ENCODE measurements around the gene KRT76. TPM values are rescaled to one million over a fixed set of nuclear protein-coding genes. Genes with fewer than 3 reads are reported as not detected.

KRT76 gene
- total RNA-seq, 1 donor from 2014 or later = not detected

DNA sequence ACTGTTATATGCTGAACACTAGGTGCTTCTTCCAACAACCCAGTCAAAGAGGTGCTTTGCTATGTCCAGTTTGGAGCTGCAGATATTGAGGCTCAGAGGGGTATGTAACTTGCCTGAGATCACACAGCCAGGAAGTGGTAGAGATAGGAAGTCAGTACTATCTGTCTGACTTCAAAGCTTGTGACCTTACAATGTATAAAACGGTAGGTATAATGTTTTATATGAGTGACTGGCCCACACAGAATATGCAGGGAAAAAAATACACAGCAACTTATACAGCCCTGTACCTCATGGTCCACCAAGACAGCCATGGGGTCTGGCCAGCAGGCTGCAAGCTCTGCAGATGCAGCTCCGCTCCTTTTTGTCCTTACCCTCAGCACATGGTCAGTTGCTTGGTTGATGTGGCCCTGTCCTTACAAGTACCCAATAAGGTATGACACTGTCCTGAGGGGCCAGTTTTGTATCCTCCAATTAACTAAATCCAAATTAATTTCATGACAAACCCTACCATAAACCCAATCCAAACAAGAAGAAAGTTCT lies 40.6 kb upstream of the KRT76 start:
- peaks cover 2% of the 10 kb centered on the region for H3K27me3 Mint-ChIP-seq (ENCODE audit: low read depth)
- H3K27ac Mint-ChIP-seq = no peak overlapping the region
- H3K4me1 Mint-ChIP-seq (ENCODE audit: low read depth) = peaks cover 6% of the 10 kb centered on the region
- no peaks in the 10 kb centered on the region for H3K36me3 Mint-ChIP-seq (ENCODE audit: low read depth)
- no peaks in the 10 kb centered on the region for H3K9me3 Mint-ChIP-seq
- intact Hi-C loops (cut with micrococcal nuclease) = no loop called here
- DNase-seq (ENCODE audit: low spot score) = no peak
- no peak overlapping the region for H3K4me3 Mint-ChIP-seq (ENCODE audit: low read depth)

DNA sequence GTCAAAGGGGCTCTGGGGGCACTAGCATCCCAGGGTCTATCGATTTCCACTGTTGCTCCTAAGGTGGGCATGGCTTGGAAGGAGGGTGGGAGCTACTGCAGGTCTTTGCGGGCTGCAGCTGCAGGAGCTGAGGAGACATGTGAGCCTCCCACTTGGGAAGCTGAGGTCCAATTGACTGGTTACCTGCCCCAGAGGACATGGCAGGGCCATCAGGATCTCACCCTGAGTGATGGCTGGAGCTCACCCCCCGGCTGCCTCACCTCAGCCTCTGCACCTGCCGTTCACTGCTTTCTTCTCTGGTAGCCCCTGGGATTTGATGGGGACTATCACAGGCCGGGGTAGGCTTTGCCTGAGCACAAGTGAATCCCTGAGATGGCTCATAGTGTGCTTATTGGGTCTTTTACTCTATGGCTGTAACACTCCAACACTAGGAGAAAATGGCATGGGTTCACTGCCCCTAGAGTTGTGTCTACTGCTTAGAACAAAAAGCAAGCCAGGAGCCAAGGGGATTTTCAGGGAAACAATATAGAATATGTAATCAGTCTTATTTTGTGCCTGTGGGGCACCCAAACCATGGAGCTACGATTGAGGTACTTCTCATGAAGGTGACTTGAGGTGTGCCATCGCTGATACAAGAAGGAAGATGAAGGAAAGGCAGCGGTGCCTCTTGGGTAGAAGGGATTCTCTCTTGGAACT lies 40.0 kb upstream of the KRT76 start:
- H3K27ac Mint-ChIP-seq = no peak overlapping the region
- peaks cover 2% of the 10 kb centered on the region for H3K27me3 Mint-ChIP-seq (ENCODE audit: low read depth)
- H3K4me3 Mint-ChIP-seq (ENCODE audit: low read depth) = no peak overlapping the region
- H3K4me1 Mint-ChIP-seq (ENCODE audit: low read depth) = peaks cover 6% of the 10 kb centered on the region
- no peak for DNase-seq (ENCODE audit: low spot score)
- H3K36me3 Mint-ChIP-seq (ENCODE audit: low read depth) = no peaks in the 10 kb centered on the region
- intact Hi-C loops (cut with micrococcal nuclease) = no loop called here
- H3K9me3 Mint-ChIP-seq = no peaks in the 10 kb centered on the region

DNA sequence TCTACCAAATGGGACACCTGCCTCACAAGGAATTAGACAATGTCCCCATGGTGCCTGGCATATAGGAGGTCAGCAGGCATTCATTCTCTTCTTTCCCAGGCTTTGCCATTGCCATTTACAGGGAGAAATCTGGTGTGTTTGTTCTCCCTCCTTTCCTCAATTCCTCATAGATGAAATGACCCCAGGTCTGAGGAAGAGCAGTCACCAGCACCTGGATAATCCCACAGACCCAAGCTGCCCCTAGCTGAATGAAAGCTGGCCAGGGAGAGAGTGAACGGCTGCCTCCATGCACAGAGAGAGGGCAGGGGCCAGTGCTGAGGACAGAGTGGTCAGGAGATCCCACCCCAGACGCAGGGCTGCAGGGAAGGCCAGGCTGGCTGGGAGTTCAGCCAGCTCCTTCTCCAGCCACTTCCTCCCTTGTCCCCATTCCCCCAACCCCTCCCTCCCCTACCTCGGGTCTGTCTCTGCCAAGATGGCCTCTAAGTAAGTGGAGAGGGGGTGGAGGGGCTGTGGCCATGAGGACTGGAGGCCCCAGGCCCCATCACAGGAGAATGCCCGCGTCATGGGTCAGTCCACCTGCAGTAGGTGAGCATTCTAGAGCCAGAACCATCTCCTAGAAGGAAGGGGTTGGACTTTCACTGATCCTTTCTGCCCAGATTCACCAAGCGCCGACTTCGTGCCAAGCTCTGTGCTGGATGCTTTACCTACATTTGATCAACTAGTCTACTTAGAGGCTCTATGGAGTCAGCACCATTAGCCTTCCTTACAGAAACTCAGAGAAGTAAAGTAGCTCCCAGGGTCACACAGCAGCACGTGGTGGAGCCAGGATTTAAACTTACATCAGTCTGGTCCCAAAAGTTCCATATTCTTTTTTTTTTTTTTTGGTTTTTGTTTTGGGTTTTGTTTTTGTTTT lies 38.8 kb upstream of the KRT76 start:
- no peaks in the 10 kb centered on the region for H3K36me3 Mint-ChIP-seq (ENCODE audit: low read depth)
- H3K4me3 Mint-ChIP-seq (ENCODE audit: low read depth) = no peak overlapping the region
- DNase-seq (ENCODE audit: low spot score) = no peak
- no peak overlapping the region for H3K27ac Mint-ChIP-seq
- no peaks in the 10 kb centered on the region for H3K9me3 Mint-ChIP-seq
- H3K4me1 Mint-ChIP-seq (ENCODE audit: low read depth) = peaks cover 6% of the 10 kb centered on the region
- no peaks in the 10 kb centered on the region for H3K27me3 Mint-ChIP-seq (ENCODE audit: low read depth)
- intact Hi-C loops (cut with micrococcal nuclease) = no loop called here

DNA sequence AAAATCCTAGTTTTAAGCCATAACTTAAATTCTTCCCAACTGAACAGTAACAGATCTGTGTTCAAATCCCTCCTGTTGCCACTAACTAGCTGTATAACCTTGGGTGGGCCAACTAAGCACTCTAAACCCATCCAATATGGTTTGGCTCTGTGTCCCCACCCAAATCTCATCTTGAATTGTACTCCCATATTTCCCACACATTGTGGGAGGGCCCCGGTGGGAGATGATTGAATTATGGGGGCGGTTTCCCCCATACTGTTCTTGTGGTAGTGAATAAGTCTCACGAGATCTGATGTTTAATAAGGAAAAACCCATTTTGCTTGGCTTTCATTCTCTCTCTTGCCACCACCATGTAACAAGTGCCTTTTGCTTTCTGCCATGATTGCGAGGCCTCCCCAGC lies 38.0 kb upstream of the KRT76 start:
- Mint-ChIP-seq H3K27ac (no peak overlapping the region), H3K36me3 (ENCODE audit: low read depth) (no peaks in the 10 kb centered on the region), H3K27me3 (ENCODE audit: low read depth) (no peaks in the 10 kb centered on the region), H3K4me3 (ENCODE audit: low read depth) (no peak overlapping the region), H3K9me3 (no peaks in the 10 kb centered on the region), H3K4me1 (ENCODE audit: low read depth) (peaks cover 6% of the 10 kb centered on the region)
- intact Hi-C loops (cut with micrococcal nuclease) = no loop called here
- no peak for DNase-seq (ENCODE audit: low spot score)

DNA sequence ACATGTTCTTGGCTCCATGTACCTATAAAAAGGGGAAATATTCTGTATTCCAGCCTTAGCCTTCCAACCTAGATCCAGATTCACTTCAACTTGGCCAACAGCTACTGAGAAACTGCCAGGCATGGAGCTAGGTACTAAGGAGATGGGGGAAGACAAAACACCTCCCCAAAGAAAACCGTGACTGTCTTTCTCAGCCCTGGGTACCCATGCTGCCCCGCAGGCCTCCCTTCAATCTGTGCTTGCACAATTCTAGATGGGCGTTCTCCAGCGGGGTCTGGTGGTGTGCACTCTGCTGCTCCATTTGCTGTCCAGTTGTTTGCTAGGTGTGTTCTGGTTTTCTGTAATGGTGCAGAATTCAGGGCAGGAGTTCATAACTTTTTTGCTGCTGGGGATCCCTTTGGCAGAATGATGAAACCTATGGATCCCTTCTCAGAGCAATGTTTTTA lies 37.6 kb upstream of the KRT76 start:
- Mint-ChIP-seq H3K9me3 (no peaks in the 10 kb centered on the region), H3K4me1 (ENCODE audit: low read depth) (peaks cover 6% of the 10 kb centered on the region), H3K27ac (no peak overlapping the region), H3K36me3 (ENCODE audit: low read depth) (no peaks in the 10 kb centered on the region), H3K27me3 (ENCODE audit: low read depth) (peaks cover 2% of the 10 kb centered on the region), H3K4me3 (ENCODE audit: low read depth) (no peak overlapping the region)
- intact Hi-C loops (cut with micrococcal nuclease) = no loop called here
- no peak for DNase-seq (ENCODE audit: low spot score)

DNA sequence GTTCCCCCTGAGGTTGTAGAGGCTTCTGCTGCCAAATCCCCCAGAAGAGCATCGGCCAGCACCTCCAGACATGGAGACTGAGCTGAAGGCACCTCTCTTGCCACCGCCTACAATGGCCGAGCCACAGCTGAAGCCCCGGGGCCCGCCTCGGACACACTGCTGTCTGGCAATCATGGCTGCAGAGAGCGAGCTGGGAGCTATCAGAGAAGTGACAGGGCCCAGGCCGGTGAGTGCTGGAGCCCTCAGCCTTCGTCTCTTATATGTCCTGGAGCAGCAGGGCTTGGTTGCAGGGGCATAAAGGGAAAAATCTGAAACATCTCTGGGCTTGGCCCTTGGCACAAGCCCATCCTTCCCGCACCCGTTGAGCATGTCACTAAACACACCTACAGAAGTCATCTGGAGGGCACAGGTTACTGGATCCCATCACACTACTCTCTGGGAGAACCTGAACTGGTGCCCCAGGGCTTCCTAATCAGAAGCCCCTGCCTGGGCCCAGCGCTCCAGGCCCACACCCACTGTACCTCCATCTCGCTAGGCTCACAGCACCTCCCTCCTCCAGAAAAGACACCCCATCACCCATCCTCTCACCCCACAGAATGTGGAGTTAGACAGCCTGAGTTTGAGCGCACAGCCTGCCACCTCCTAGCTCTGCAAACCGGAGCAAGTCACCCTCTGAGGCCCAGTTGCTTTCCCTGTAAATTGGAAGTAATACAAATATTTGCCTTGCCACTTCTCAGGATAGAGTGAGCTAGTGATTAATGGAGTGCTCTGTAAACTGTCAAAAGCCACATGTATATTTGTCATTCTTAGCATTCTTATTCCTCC lies 37.0 kb upstream of the KRT76 start, which contains the start of gene KRT4:
Gene KRT4 (minus strand): TSS at position 232 of the 825 bp plus-strand sequence. CDS start 58 bp downstream, at position 174.
- intact Hi-C loops (cut with micrococcal nuclease) = no loop called here

DNA sequence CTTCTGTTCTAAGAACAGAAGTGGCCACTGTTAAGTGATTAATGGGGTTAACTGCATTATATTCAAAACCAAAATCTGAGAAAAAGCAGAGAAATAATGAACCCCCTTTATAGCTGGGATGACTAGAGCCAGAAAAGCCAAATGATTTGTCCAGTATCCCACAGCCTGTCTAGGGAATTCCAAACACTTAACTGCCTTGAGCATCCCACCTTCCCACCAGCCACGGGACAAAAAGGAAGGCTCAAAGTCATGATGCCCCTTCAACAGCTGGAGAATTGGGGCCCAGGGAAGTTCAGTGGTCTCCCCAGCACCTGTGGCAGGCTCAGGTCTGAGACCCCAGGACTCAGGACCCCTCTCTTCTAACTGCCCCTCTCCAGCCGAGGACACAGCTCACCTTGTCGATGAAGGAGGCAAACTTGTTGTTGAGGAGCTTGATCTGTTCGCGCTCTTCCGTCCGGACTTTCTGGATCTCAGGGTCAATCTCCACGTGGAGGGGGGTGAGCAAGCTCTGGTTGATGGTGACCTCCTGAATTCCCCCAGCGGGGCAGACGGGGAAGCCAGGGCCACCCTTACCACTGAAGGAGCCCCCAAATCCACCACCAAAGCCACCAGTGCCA lies 36.2 kb upstream of the KRT76 start:
- no peaks in the 10 kb centered on the region for H3K36me3 Mint-ChIP-seq (ENCODE audit: low read depth)
- H3K4me1 Mint-ChIP-seq (ENCODE audit: low read depth) = peaks cover 6% of the 10 kb centered on the region
- H3K4me3 Mint-ChIP-seq (ENCODE audit: low read depth) = no peak overlapping the region
- intact Hi-C loops (cut with micrococcal nuclease) = no loop called here
- H3K27ac Mint-ChIP-seq = no peak overlapping the region
- no peaks in the 10 kb centered on the region for H3K9me3 Mint-ChIP-seq
- peaks cover 2% of the 10 kb centered on the region for H3K27me3 Mint-ChIP-seq (ENCODE audit: low read depth)
- DNase-seq (ENCODE audit: low spot score) = no peak

More for the DNA sequence above, 37.0 kb upstream of the KRT76 start, which contains the start of gene KRT4:
- DNase-seq (ENCODE audit: low spot score) = no peak
- H3K4me1 Mint-ChIP-seq (ENCODE audit: low read depth) = peaks cover 6% of the 10 kb centered on the region
- no peaks in the 10 kb centered on the region for H3K9me3 Mint-ChIP-seq
- H3K27ac Mint-ChIP-seq = no peak within 1 kb of the TSS
- no peaks in the 10 kb centered on the region for H3K36me3 Mint-ChIP-seq (ENCODE audit: low read depth)
- peaks cover 2% of the 10 kb centered on the region for H3K27me3 Mint-ChIP-seq (ENCODE audit: low read depth)
- no peak within 1 kb of the TSS for H3K4me3 Mint-ChIP-seq (ENCODE audit: low read depth)

DNA sequence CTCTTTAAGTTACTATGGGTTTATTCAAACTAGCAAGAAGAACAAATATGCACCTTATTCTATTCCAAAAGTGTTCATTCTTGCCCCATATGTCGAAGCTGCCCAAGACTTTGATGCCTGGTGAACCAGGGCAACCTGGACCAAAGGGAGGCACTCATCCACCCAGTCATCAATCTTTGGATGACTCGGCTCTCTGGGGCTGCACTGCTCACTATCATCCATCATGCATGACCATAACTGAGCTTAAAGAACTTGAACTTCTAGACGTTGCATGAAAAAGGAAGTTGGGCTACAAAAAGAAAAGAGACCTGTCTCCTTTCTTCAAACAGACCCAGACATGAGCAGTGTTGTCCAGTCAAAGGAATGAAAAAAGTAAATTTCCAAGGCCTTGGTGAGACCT lies 35.6 kb upstream of the KRT76 start:
- intact Hi-C loops (cut with micrococcal nuclease) = no loop called here
- DNase-seq (ENCODE audit: low spot score) = no peak
- H3K36me3 Mint-ChIP-seq (ENCODE audit: low read depth) = no peaks in the 10 kb centered on the region
- H3K27ac Mint-ChIP-seq = no peak overlapping the region
- peaks cover 2% of the 10 kb centered on the region for H3K27me3 Mint-ChIP-seq (ENCODE audit: low read depth)
- no peaks in the 10 kb centered on the region for H3K9me3 Mint-ChIP-seq
- H3K4me3 Mint-ChIP-seq (ENCODE audit: low read depth) = no peak overlapping the region
- peaks cover 5% of the 10 kb centered on the region for H3K4me1 Mint-ChIP-seq (ENCODE audit: low read depth)

DNA sequence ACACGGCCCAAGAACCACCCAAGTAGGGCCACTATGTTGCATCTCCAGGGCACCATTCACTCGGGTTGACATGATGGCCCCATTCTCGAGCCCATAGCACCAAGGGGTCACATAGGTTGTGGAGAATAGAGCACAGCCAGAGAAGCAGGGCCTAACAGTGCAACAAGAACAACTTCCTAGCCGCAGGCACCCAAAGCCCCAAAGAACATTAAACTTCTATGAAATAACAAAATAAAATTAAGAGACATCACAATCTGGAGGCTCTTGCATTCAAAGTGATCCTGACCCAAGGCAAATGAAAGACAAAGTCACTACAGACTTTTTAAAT lies 34.9 kb upstream of the KRT76 start:
- Mint-ChIP-seq H3K4me3 (ENCODE audit: low read depth) (no peak overlapping the region), H3K9me3 (no peaks in the 10 kb centered on the region), H3K27me3 (ENCODE audit: low read depth) (peaks cover 2% of the 10 kb centered on the region), H3K27ac (no peak overlapping the region), H3K36me3 (ENCODE audit: low read depth) (no peaks in the 10 kb centered on the region), H3K4me1 (ENCODE audit: low read depth) (no peaks in the 10 kb centered on the region)
- intact Hi-C loops (cut with micrococcal nuclease) = no loop called here
- no peak for DNase-seq (ENCODE audit: low spot score)

DNA sequence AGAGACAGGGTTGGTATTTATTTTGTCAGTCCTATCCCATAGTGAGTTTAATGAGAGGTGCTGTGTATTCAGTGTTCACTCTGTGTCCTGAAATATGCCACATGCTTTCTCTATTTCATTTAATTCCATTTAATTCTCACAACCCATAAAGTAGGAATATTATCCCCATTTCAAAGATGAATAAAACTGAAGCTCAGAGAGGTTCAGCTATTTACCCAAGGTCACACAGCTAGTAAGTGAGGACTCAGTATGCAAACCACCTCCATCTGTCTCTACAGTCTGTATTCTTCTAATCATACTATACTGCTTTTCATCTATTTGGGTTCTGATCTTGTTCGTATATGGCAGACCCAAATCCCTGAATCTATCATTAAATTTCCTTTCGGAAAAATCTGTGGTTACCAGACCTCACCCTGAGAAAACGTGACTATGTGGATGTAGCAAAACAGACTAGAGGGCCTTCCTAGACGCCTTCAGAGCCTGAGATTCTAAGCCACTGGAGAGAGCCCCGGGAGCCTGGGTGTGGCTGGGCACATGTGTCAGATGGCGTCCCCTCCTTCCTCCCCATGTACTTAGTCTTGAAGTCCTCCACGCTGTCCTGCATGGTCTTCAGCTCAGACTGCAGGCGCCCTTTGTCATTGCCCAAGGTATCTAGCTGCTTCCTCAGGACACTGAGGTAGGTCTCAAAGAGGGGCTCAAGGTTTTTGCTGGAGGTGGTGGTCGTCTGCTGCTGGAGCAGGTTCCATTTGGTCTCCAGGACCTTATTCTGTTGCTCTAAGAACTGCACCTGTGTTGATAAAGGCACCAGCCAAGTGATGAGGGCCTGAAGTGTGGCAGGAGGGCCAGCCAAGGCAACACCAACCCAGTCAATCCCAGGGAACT lies 34.3 kb upstream of the KRT76 start:
- no peaks in the 10 kb centered on the region for H3K36me3 Mint-ChIP-seq (ENCODE audit: low read depth)
- no peak overlapping the region for H3K4me3 Mint-ChIP-seq (ENCODE audit: low read depth)
- H3K27ac Mint-ChIP-seq = no peak overlapping the region
- intact Hi-C loops (cut with micrococcal nuclease) = no loop called here
- no peaks in the 10 kb centered on the region for H3K9me3 Mint-ChIP-seq
- no peak for DNase-seq (ENCODE audit: low spot score)
- no peaks in the 10 kb centered on the region for H3K4me1 Mint-ChIP-seq (ENCODE audit: low read depth)
- H3K27me3 Mint-ChIP-seq (ENCODE audit: low read depth) = peaks cover 2% of the 10 kb centered on the region

DNA sequence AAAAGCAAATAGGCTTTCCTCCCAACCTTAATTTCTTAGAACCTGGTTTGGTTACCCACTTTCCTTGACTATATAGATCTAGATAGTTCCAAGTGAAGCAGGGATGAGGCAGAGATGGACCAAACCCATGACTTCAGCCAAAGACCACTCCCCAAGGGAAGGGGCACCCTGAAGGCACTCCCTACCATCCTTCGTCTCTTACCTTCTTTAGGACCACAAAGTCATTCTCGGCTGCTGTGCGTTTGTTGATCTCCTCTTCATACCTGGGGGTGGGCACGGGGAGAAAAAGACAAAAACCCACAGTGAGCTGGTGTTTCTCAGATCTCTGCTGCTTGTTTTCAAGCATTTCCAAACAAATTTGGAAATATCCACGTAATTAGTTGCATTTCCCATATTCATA lies 33.4 kb upstream of the KRT76 start:
- no peak for DNase-seq (ENCODE audit: low spot score)
- H3K27me3 Mint-ChIP-seq (ENCODE audit: low read depth) = peaks cover 6% of the 10 kb centered on the region
- no peaks in the 10 kb centered on the region for H3K4me1 Mint-ChIP-seq (ENCODE audit: low read depth)
- H3K4me3 Mint-ChIP-seq (ENCODE audit: low read depth) = no peak overlapping the region
- H3K36me3 Mint-ChIP-seq (ENCODE audit: low read depth) = no peaks in the 10 kb centered on the region
- H3K9me3 Mint-ChIP-seq = no peaks in the 10 kb centered on the region
- H3K27ac Mint-ChIP-seq = no peak overlapping the region
- intact Hi-C loops (cut with micrococcal nuclease) = no loop called here
